ENCODE measurements around the gene TMUB2.

DNA sequence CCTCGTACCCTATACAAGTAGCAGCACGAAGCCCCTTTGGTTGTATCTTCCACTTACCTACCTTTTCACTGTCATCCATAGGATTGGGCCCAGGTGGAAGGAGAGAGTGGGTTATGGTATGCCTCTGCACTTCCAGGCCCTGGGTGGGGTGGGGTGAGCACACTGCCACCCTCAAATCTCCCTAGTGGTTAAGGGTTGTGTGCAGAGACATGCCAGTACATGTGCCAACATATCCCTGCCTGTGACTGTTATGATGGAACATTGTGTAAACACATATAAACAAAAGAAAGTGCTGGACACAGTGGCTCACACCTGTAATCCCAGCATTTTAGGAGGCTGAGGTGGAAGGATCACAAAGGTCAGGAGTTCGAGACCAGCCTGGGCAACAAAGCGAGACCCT is 33.9 kb upstream of the TMUB2 start:
- TF ChIP-seq, protein P1, sequence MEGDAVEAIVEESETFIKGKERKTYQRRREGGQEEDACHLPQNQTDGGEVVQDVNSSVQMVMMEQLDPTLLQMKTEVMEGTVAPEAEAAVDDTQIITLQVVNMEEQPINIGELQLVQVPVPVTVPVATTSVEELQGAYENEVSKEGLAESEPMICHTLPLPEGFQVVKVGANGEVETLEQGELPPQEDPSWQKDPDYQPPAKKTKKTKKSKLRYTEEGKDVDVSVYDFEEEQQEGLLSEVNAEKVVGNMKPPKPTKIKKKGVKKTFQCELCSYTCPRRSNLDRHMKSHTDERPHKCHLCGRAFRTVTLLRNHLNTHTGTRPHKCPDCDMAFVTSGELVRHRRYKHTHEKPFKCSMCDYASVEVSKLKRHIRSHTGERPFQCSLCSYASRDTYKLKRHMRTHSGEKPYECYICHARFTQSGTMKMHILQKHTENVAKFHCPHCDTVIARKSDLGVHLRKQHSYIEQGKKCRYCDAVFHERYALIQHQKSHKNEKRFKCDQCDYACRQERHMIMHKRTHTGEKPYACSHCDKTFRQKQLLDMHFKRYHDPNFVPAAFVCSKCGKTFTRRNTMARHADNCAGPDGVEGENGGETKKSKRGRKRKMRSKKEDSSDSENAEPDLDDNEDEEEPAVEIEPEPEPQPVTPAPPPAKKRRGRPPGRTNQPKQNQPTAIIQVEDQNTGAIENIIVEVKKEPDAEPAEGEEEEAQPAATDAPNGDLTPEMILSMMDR (IDR thresholded peaks at IDR 0.05; ENCODE audit: low read depth, low read length), result no peak
- no peak for TF ChIP-seq EZH2phosphoT487 (IDR thresholded peaks at IDR 0.05; ENCODE audit: low read depth)
